MCF 10A (cell line): ENCODE measurements around the gene TMPRSS11A. TPM values are rescaled to one million over a fixed set of nuclear protein-coding genes. Genes with fewer than 3 reads are reported as not detected.
A peak's percentile ranks its signal among the peaks of the same experiment; 100 is the strongest.

Experiments
- Bru-seq: library from RNA; stranded (reverse); fragments of 400-500 nt; gene quantifications from one replicate; lab custom pipeline; 2021; lab: Mats Ljungman, UMichigan
- BruChase-seq, 2 experiments: library from RNA; stranded (reverse); fragments of 400-500 nt; gene quantifications; one replicate each; lab custom pipeline; 2021; lab: Mats Ljungman, UMichigan
- BruUV-seq: library from RNA; stranded (reverse); fragments of 400-500 nt; replicated peaks from 2 replicates; lab custom pipeline; 2021; lab: Mats Ljungman, UMichigan
- CTCF ChIA-PET: fragments of 300-600 bp; sonication (Branson Sonifier 250); formaldehyde crosslinking; extraction: SDS; loops from one replicate; lab custom pipeline; 2021; ENCODE audit warnings: antibody characterized with exemption, inconsistent platforms; lab: Yijun Ruan, JAX
- POLR2A ChIA-PET: fragments of 300-600, 350-650 bp; sonication (Branson Sonifier 250); formaldehyde crosslinking; extraction: SDS; loops from one replicate; lab custom pipeline; 2020; ENCODE audit warnings: antibody characterized with exemption, inconsistent platforms; lab: Yijun Ruan, JAX
- DNase-seq: peaks from one replicate; pipeline ENCODE4 v3.0.0-alpha.2; 2018; ENCODE audit not compliant: unreplicated experiment
- H3K27ac Mint-ChIP-seq: one replicate; pipeline ENCODE4 v1.8.0; 2022; ENCODE audit warnings: mild to moderate bottlenecking, low read depth, mixed read lengths; ENCODE audit not compliant: unreplicated experiment
- H3K27me3 Mint-ChIP-seq: one replicate; pipeline ENCODE4 v1.8.0; 2022; ENCODE audit warnings: mixed read lengths; ENCODE audit not compliant: insufficient read depth, unreplicated experiment
- H3K36me3 Mint-ChIP-seq: one replicate; pipeline ENCODE4 v1.8.0; 2022; ENCODE audit warnings: mild to moderate bottlenecking, moderate library complexity, mixed read lengths; ENCODE audit not compliant: insufficient read depth, unreplicated experiment
- H3K4me1 Mint-ChIP-seq: one replicate; pipeline ENCODE4 v1.8.0; 2022; ENCODE audit warnings: mixed read lengths; ENCODE audit not compliant: insufficient read depth, unreplicated experiment
- H3K4me3 Mint-ChIP-seq: one replicate; pipeline ENCODE4 v1.8.0; 2022; ENCODE audit warnings: mild to moderate bottlenecking, moderate library complexity, mixed read lengths; ENCODE audit not compliant: unreplicated experiment
- H3K9me3 Mint-ChIP-seq: one replicate; pipeline ENCODE4 v1.8.0; 2022; ENCODE audit warnings: mixed read lengths; ENCODE audit not compliant: unreplicated experiment
- intact Hi-C: fragments of 100-400 bp; cut with micrococcal nuclease; formaldehyde crosslinking; loops from 2 replicates; pipeline ENCODE4 v1.14.1; 2022
- long read RNA-seq: library from polyadenylated mRNA; stranded (forward); transcript quantifications from one replicate; pipeline ENCODE4 v2.0.0, GENCODE V29; 2022
- total RNA-seq: library from RNA; stranded (reverse); gene quantifications from 2 replicates; pipeline ENCODE4 v1.2.3, GENCODE V29; 2022
- TF ChIP-seq, protein P1 (sequence below): fragments of 200-600 bp; IDR thresholded peaks from one replicate; pipeline ENCODE4 v1.8.0; 2022; ENCODE audit warnings: antibody characterized with exemption, mild to moderate bottlenecking; ENCODE audit not compliant: unreplicated experiment

TMPRSS11A gene
- total RNA-seq (not detected in 2 replicates), Bru-seq, nascent RNA (not detected), BruChase-seq, experiment 1, labeled RNA remaining after a 6-hour chase (percentile 4 among the genes with signal in this experiment), BruChase-seq, experiment 2, labeled RNA remaining after a 2-hour chase (percentile 4 among the genes with signal in this experiment)
- long read RNA-seq = 0 reads

DNA sequence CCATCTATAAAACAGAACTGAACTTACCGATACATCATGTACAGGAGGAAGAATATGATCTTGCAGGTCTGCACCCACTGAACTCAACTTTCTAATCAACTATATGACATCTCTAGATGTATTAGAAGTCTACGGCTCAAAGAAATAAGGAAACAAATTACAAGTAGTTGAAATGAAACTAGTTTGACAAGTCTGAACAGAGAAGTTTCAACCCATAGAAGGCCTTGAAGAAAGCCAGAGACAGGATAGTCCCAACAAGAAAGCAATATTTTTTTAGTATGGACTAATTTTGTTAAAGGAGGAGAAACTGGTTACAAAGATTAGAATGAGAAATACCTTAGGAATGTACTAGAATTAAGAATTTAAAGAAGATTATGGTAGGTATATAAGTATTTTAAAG is at the start of gene TMPRSS11A:
Gene TMPRSS11A (minus strand): TSS at position 138 of the 400 bp plus-strand sequence. CDS start 100 bp downstream, at position 38.
- Mint-ChIP-seq H3K36me3 (no peaks in the 10 kb centered on the region), H3K4me1 (no peaks in the 10 kb centered on the region), H3K27ac (peak within 1 kb of the TSS; percentile 35), H3K4me3 (no peak within 1 kb of the TSS), H3K27me3 (no peaks in the 10 kb centered on the region), H3K9me3 (no peaks in the 10 kb centered on the region)
- intact Hi-C loops = no loop called here
- ChIA-PET POLR2A (interaction anchor here (1.0 kb wide), 1 partner anchor 34 kb away, joined by 3 read pairs; no protein-coding TSS in a partner anchor), CTCF (no interaction called here)
- TF ChIP-seq, protein P1, sequence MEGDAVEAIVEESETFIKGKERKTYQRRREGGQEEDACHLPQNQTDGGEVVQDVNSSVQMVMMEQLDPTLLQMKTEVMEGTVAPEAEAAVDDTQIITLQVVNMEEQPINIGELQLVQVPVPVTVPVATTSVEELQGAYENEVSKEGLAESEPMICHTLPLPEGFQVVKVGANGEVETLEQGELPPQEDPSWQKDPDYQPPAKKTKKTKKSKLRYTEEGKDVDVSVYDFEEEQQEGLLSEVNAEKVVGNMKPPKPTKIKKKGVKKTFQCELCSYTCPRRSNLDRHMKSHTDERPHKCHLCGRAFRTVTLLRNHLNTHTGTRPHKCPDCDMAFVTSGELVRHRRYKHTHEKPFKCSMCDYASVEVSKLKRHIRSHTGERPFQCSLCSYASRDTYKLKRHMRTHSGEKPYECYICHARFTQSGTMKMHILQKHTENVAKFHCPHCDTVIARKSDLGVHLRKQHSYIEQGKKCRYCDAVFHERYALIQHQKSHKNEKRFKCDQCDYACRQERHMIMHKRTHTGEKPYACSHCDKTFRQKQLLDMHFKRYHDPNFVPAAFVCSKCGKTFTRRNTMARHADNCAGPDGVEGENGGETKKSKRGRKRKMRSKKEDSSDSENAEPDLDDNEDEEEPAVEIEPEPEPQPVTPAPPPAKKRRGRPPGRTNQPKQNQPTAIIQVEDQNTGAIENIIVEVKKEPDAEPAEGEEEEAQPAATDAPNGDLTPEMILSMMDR = no peak
- no TSS peak for BruUV-seq
- no peak for DNase-seq

- Mint-ChIP-seq H3K27me3 (no peaks in the 10 kb centered on the region), H3K36me3 (no peaks in the 10 kb centered on the region), H3K9me3 (no peaks in the 10 kb centered on the region), H3K4me3 (no peak overlapping the region), H3K4me1 (no peaks in the 10 kb centered on the region), H3K27ac (no peak overlapping the region)
- intact Hi-C loops = no loop called here
- CTCF ChIA-PET = interaction anchor here (0.5 to 1.2 kb wide), 3 partner anchors 20 to 43 kb away, joined by 3 to 4 read pairs (median 3); no protein-coding TSS in a partner anchor
- no TSS peak for BruUV-seq
- POLR2A ChIA-PET = interaction anchor here (0.8 kb wide), 1 partner anchor 27 kb away, joined by 3 read pairs; no protein-coding TSS in a partner anchor
- no peak for DNase-seq
- TF ChIP-seq, protein P1 = no peak
Measured at GRCh38 chr4:68011684-68012083, 48.4 kb upstream of the TMPRSS11A start.

- no TSS peak for BruUV-seq
- no peak overlapping the region for H3K27ac Mint-ChIP-seq
- H3K27me3 Mint-ChIP-seq = no peaks in the 10 kb centered on the region
- H3K9me3 Mint-ChIP-seq = no peaks in the 10 kb centered on the region
- H3K4me3 Mint-ChIP-seq = no peak overlapping the region
- intact Hi-C loops = no loop called here
- H3K4me1 Mint-ChIP-seq = no peaks in the 10 kb centered on the region
- CTCF ChIA-PET = no interaction called here
- H3K36me3 Mint-ChIP-seq = no peaks in the 10 kb centered on the region
- DNase-seq = no peak
- POLR2A ChIA-PET = no interaction called here
- TF ChIP-seq, protein P1 = no peak
Measured at GRCh38 chr4:68002906-68003305, 39.6 kb upstream of the TMPRSS11A start.

GRCh38 chr4:67996127-67996526 is 32.8 kb upstream of the TMPRSS11A start:
- no TSS peak for BruUV-seq
- ChIA-PET POLR2A (no interaction called here), CTCF (interaction anchor here (1.5 to 2.1 kb wide), 3 partner anchors 8 to 179 kb away, joined by 3 to 13 read pairs (median 5); no protein-coding TSS in a partner anchor)
- Mint-ChIP-seq H3K9me3 (no peaks in the 10 kb centered on the region), H3K27me3 (no peaks in the 10 kb centered on the region), H3K4me3 (no peak overlapping the region), H3K36me3 (no peaks in the 10 kb centered on the region), H3K4me1 (no peaks in the 10 kb centered on the region), H3K27ac (no peak overlapping the region)
- no peak for DNase-seq
- TF ChIP-seq, protein P1 = no peak
- intact Hi-C loops = no loop called here
